IPS DF 4.7 (cell line): ENCODE measurements around the gene CGN.

Source experiments
- DNase-seq: peaks from one replicate; pipeline ENCODE4 v3.0.0-alpha.2; 2013; ENCODE audit warnings: low spot score; ENCODE audit errors: extremely low read depth

The CGN gene

DNA sequence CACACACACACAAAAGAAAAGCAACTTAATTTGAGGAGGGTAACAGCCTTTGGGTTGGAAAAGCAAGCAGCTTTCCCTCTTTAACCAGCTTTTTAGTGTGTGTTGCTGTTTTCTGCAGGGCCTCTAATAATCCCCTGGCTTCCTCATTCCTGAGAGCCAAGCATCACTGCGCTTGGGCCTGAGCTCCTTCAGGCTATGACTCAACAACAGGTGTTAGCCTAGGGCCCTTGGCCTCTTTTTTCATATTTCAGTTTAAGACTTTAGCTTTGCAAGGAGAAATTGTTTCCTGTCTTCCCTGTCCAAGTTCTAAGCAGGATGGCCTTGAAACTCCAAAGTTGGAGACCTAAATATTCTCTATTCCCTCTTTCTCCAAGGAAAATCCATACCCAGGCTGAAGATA is 74.4 kb downstream of the CGN start:
- DNase-seq, result no peak
